Measurements from ENCODE around the gene TMTC1.

The TMTC1 gene

DNA sequence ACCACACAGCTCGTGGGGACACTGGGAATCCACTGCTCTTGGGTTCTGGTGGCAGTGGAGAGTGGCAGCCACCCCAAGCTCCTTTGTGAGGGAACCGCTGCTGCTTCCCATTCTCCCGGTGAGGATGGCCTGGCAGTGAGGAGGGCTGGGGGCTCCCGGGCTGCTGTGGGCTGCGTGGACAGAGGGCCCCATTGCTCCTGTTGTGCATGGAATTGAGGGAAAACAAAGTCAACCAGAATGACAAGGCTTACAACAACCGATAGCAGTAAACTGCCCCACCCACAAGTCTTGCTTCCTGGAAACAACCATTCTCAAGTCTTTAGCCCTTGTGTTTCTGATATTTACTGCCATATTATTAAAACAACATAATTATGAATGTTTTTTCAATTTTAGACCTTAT lies 32.1 kb downstream of the TMTC1 start:
- H3K4me3 ChIP-seq (ENCODE audit: low read depth, low read length) = no peak overlapping the region
- TF ChIP-seq, protein P1, sequence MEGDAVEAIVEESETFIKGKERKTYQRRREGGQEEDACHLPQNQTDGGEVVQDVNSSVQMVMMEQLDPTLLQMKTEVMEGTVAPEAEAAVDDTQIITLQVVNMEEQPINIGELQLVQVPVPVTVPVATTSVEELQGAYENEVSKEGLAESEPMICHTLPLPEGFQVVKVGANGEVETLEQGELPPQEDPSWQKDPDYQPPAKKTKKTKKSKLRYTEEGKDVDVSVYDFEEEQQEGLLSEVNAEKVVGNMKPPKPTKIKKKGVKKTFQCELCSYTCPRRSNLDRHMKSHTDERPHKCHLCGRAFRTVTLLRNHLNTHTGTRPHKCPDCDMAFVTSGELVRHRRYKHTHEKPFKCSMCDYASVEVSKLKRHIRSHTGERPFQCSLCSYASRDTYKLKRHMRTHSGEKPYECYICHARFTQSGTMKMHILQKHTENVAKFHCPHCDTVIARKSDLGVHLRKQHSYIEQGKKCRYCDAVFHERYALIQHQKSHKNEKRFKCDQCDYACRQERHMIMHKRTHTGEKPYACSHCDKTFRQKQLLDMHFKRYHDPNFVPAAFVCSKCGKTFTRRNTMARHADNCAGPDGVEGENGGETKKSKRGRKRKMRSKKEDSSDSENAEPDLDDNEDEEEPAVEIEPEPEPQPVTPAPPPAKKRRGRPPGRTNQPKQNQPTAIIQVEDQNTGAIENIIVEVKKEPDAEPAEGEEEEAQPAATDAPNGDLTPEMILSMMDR (IDR thresholded peaks at IDR 0.05; ENCODE audit: borderline replicate concordance, insufficient read depth, low read depth, low read length) = no peak

DNA sequence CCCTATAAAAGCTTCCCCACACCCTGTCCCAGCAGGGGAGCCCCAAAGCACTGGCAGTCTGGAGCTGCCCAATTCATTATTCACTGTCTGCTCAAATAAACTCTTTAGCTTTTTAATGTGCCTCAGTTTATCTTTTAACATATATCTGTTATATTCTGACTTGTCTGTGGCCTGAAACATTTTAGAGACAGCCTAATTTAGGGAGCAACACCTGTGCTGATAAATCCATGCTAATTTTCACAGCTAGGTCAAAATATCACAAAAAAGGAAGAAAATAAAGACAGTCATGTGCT lies 32.9 kb downstream of the TMTC1 start:
- no peak overlapping the region for H3K4me3 ChIP-seq (ENCODE audit: low read depth, low read length)
- TF ChIP-seq, protein P1 (IDR thresholded peaks at IDR 0.05; ENCODE audit: borderline replicate concordance, insufficient read depth, low read depth, low read length) = no peak

DNA sequence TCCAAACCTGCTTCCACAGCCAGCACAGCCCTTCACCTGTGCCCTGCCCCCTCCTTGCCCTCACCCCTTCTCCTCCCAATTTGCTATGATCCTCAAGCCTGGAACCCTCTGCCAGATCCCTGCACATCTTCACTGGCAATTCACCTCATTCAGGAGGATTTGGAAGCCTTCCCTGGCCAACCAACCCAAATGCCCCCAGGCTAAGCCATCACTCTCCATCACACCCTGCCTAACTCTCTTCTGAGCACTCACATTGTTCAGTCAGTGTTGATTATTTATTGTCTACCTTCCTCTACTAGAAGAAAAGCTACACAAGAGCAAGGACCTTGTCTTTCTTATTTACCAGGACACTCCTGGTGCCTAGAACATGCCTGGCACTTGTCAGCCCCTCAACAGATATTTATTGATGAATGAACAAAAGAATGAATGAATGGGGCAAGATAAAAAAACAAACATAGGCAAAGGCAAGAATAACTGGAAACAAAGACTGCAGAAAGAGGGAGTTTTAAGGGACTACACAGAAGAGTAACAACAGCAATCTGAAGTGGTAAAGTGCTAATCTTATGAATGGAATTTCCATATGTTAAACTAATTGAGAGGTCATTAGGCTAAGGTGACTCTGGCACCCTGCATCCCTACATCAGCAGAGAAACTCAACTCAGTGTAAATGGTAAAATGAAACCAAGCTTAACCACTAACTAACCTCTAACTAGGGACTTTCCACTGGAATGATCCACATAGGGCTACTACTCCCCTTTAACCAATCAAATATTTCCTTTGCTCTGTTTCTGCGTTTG lies 33.4 kb downstream of the TMTC1 start:
- TF ChIP-seq, protein P1 (IDR thresholded peaks at IDR 0.05; ENCODE audit: borderline replicate concordance, insufficient read depth, low read depth, low read length) = no peak
- H3K4me3 ChIP-seq (ENCODE audit: low read depth, low read length) = no peak overlapping the region

DNA sequence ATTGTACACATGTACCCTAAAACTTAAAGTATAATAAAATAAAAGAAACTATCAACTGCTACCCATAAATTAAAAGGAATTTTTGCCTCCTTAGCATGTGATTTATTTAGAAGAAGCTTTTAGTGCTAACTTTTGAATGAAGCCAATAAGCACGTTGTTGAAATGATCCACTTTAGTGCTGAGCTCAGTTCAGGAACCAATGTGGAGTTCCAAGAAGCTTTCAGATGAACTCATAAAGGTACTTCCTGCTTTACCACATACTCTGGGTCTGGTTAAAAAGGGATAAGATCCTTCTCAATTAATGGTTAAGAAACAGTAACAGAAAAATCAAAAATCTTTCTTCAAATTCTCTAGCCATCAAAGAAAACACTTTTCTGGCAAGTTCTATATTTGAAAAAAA lies 39.4 kb downstream of the TMTC1 start:
- TF ChIP-seq, protein P1 (IDR thresholded peaks at IDR 0.05; ENCODE audit: borderline replicate concordance, insufficient read depth, low read depth, low read length) = no peak
- no peak overlapping the region for H3K4me3 ChIP-seq (ENCODE audit: low read depth, low read length)

DNA sequence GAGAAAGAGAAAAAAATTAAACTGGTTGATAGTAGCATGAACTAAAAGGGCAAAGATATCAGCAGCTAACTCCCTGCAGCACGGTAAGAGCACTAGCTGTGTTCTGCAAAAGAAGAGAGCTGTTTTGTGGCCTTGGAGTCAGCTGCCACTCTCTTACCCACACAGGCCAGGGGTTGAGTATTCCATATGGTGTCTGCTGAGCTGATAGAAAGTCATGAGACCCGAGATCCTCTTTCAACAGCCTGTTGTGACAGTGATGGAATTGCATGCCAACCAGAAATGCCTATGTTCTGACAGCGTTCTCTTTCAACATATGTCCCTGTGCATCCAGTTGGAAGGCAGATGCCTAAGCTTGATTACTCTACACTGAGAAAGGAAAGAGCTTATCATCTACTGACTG lies 39.9 kb downstream of the TMTC1 start:
- H3K4me3 ChIP-seq (ENCODE audit: low read depth, low read length) = no peak overlapping the region
- TF ChIP-seq, protein P1 (IDR thresholded peaks at IDR 0.05; ENCODE audit: borderline replicate concordance, insufficient read depth, low read depth, low read length) = no peak

DNA sequence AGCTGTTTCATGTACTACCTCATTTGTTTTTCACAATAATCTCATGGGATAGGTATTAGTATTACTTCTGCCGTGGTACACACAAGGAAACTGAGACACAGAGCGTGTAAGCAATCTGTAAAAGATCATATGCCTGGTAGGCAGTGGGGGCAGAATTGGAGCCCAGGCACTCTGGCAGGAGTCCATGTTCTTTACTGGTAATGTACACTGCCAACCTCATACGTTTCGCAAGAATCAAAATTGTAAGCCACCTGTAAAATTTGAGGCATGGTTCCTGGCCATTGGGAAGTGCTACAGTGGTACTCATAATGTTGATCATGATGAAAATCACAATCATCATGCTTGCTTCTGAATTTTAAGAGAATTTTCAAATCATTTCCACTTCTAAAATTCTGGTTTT lies 40.7 kb downstream of the TMTC1 start:
- no peak overlapping the region for H3K4me3 ChIP-seq (ENCODE audit: low read depth, low read length)

DNA sequence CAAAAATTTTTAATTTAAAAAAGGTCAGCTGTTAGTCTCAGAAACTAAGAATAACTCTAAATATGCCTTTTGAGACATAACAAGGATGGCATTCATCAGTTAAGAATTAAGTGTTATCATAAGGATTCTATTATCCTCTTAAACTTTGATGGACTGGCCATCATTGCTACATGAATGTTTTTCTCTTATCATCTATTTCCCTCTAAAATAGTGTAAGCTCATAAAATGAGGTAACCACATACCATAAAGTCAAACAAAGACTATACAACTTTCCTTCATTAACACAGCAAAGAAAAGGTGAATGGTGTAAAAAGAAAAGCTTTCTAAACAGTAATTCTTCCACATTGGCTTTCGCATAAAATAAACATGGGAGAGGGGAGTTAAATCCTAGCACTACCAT lies 41.1 kb downstream of the TMTC1 start:
- H3K4me3 ChIP-seq (ENCODE audit: low read depth, low read length) = no peak overlapping the region
- TF ChIP-seq, protein P1 (IDR thresholded peaks at IDR 0.05; ENCODE audit: borderline replicate concordance, insufficient read depth, low read depth, low read length) = no peak

More for the DNA sequence above, 40.7 kb downstream of the TMTC1 start:
- TF ChIP-seq, protein P1 (IDR thresholded peaks at IDR 0.05; ENCODE audit: borderline replicate concordance, insufficient read depth, low read depth, low read length) = no peak
